Activated T-helper 1 cell treated with Interleukin-2 at 50 U/mL for 16 hours (primary cell): ENCODE results near the gene PIGL.
"Not testable (repeated sequence)": the region's sequence is repeated elsewhere in the genome, so short reads cannot be mapped to it uniquely, and the experiment has no call there.

ENCODE experiments used
- DNase-seq: peaks from one replicate; pipeline ENCODE4 v3.0.0-alpha.2; 2020; ENCODE audit warnings: low read depth

PIGL gene

DNA sequence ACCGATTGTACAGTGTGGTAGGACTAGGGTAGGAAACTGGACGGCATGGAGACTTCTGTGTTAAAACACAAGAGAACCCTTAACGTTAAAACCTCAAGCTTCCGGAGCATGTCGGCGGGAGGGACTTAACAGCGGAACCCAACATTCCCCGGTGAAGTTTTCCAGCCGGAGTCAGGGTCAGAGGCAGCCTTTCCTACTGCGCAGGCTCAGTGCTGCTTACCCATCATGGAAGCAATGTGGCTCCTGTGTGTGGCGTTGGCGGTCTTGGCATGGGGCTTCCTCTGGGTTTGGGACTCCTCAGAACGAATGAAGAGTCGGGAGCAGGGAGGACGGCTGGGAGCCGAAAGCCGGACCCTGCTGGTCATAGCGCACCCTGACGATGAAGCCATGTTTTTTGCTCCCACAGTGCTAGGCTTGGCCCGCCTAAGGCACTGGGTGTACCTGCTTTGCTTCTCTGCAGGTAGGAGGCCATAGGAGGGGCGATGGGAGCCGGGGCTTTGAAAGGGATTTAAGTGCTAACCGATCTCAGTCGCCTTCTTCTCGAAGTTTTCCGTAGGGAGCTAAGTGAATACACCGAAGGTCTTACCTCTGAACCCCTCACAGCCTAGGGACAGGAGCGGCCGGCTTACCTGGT is at the start of gene PIGL:
TSS of gene PIGL (plus strand) at position 209 of the 634 bp plus-strand sequence. CDS start at position 226, 17 bp downstream.
- peak; percentile 80 for DNase-seq

DNA sequence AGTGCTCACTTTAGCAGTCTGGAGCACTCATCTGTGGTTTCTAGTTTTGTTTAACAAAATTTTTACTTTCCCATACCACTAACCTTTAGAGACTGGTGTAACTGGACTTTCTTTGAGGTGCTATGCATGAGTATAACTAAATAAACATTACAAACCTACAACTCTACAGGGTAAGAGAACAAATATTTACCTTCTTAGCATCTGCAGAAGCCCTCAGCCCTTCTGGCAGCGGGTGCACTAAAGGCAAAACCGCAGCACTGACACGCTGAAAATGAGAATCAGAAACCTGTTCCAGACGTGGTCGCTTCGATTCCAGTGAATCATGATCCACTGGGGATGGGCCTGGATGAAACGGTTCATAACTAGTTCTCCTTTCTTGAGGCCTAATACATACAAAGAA is 45.4 kb upstream of the PIGL start:
- DNase-seq: no peak

DNA sequence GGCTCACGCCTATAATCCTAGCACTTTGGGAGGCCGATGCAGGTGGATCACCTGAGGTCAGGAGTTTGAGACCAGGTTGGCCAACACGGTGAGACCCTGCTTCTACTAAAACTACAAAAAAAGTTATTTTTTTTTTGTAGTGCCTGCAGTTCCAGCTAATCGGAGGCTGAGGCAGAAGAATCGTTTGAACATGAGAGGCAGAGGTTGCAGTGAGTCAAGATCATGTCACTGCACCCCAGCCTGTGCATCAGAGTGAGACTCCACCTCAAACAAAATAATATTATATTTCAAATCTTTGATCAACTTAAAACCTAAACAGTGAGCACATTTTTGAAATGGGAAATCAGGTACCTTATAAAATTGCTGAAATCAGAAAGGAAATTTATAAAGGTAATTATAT is 38.2 kb upstream of the PIGL start:
- no peak for DNase-seq

DNA sequence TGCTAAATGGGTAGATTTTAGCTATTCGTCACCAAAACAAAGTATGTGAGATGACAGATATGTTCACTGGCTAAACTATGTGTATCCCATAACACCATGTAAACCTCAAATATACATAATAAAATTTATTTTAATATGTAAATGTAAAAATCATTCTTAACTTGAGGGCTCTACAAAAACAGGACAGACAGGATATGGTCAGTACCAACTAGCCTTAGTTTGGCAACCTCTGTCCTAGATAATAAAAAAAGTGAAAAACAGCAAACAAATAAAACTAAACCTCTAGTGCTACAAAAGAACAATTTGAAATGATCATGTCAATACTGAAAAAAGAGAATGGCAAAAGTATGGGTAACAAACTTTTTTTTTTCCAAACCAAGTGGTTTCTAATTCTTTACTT is 35.4 kb upstream of the PIGL start:
- DNase-seq: no peak

DNA sequence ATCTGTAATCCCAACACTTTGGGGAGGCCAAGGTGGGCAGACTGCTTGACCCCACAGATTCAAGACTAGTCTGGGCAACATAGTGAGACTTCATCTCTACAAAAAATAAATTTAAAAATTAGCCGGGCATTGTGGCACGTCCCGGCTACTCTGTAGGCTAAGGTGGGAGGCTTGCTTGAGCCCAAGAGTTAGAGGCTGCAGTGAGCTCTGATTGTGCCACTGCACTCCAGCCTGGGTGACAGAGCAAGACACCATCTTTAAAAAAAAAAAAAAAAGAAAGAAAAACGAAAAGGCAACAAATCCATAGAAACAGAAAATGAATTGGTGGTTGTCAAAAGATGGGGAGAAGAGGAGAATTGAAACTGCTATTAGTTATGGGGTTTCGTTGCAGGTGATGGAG is 29.4 kb upstream of the PIGL start:
- DNase-seq: no peak

DNA sequence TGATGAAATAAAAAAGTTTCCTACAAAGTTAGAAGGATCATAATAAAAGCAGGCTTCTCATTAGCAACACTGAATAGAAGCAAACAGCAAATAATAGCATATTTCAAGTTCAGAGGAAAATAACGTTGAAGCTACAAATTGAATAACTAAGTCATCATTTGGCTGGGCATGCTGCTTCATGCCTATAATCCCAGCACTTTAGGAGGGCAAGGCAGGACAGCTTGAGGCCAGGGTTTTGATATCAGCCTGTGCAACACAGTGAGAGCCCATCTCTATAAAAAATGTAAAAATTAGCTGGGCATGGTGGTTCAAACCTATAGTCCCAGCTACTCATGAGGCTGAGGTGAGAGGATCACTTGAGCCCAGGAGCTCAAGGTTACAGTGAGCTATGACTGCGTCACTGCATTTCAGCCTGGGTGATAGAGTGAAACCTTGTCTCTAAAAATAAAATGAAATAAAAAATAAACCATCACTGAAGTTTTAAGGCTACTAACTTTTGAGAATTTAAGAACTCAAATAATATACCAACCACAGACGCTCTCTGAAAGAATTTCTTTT is 27.1 kb upstream of the PIGL start:
- no peak for DNase-seq

DNA sequence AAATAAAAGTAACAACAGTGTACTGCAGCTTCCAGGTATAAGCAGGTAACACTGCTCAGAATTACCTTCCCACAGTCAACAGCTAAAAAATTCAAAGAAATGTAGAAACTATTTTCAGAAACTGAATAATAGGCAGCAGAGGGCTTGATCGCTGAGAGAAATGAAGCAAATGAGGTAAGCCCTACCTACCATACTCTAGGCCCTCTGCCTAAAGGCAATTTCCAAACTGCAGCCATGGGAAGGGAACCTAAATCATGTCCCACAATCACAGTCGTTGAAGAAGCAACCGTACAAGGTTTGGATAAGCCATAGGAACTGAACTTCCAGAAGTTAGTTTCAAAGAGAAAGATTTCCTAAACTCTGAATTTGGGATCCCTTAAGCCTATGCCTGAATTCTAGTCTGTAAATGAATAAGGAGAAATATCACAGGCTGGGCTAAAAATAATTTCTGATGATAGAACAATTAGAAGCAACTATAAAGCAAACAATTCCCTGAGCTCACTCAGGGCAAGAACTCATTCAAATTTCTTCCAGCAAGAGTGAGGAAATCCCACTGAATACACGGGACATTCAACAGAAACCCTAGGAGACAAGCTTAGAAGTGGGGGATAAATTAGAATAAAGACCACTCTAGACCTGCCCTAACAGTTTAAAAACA is 26.2 kb upstream of the PIGL start:
- DNase-seq: no peak

DNA sequence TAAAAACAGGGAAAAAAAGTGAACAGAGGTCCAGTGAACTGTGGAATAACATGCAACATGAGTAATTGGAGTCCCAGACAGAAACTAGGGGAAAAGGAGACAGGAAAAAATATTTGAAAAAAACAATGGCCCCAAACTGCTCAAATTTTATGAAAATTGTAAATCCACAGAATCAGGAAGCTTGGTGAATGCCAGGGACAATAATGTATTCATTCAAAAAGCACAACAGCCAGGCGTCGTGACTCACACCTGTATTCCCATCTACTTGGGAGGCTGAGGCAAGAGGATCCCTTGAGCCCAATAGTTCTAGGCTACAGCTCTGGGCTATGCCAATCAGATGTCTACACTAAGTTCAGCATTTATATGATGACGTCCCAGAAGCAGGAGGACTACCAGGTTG is 25.4 kb upstream of the PIGL start:
- DNase-seq: no peak

DNA sequence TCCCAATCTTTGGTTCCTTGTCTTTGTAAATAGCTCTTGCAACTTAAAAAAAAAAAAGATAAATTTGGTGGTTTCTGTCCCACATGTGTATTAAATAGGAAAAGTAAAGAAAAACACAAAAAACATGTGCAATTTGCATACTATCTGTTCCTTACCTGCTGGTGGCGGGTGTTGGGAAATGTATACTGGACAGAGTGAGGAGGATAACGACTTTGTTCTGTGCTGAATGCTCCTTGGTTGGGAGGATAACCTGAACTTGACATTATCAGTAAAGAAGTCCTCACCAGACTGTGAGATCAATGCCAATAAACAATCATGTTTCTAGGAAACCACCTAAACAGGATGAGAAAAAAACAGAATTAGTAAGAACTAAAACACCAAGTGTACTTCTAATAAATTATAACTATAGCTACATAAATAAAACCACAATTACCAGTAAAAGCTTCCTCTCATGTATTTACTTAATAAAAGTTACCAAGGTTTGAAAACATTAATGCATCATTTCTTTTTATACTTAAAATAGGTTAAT is 22.6 kb upstream of the PIGL start:
- not testable (repeated sequence) for DNase-seq

DNA sequence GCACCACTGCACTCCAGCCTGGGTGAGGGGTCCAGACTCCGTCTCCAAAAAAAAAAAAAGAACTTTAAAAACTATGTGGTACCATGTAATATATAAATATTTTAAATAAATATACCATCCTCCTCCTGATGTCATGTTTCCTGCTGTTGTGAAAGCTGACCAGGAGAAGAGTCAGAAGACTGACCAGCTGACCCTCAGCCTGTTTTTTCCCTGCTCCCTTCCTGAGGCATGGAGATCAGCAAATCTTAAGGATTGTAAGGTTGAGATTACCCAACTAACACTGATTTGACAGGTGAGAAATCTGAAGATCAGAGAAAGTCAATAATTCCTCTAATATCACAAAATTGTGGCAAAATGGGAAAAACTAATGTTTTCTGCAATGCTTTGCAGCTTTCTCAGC is 19.7 kb upstream of the PIGL start:
- DNase-seq: no peak

DNA sequence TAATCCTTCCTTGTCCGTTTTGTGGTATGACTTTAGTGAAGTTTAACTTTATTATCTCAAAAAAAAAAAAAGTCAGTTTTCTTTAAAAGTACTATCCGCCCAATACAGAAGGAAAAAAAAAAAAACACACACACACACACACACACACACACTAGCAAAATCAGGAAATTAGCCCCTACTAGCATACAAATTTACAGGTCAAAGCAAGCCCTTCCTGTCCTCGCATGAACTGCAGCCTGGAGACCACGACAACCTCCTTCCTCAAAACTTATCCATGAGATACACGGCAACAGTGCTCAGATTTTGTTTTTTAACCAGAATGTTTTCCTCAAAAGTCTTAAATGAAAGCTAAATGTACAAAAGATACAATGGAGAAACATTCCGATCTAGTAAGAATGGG is 17.9 kb upstream of the PIGL start:
- no peak for DNase-seq

DNA sequence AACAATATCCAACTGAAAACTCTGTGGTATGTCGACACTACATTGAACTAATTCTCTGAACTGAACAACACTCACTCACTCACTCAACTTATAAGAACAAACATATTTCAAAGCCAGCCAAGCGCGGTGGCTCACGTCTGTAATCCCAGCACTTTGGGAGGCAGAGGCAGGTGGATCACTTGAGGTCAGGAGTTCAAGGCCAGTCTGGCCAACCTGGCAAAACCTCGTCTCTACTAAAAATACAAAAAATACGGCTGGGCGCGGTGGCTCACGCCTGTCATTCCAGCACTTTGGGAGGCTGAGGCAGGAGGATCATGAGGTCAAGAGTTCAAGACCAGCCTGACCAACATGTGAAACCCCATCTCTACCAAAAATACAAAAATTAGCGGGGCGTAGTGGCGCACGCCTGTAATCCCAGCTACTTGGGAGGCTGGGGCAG is 15.3 kb upstream of the PIGL start:
- DNase-seq: not testable (repeated sequence)

DNA sequence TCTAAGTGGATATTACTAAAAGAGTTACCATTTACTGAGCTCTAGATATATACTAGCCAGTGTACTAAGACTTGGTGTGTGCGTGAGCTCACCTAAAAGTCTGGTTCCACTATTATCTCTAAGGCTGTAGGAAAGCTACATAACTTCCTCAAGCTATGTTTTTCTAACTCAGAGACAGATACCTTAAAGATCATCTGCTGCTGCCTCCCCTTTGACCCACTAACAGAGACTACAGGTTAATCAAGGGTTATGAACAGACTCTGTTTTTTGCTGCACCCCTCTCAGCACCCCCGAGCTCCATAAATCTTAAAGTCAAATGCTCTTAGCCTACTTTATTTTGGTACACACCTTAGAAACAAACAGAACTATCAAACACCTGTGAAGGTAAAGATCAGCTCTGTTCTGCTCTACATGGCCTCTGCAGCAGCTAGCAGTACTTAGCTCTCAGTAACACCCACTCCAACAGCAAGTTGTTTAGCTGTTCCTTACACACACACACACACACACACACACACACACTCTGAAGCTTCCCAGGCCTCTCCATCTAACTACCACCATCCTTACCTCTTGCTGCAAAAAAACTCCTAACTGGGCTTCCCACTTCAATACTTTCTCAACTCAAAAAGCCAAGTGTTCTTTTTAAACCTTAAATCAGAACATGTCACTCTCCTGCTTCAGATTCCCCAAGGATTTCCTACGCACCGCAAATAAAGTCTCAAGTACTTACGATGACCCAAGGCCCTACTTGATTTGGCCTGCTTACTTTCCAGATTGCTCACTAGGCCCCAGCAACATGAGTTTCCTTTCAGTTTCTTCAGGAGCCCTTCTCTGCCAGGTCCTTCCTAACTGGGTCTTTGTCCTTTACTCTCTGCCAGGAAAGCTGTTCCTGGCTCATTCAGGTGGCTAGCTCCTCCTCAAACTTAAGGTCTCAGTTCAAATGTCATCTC is 14.2 kb upstream of the PIGL start:
- DNase-seq: not testable (repeated sequence)

DNA sequence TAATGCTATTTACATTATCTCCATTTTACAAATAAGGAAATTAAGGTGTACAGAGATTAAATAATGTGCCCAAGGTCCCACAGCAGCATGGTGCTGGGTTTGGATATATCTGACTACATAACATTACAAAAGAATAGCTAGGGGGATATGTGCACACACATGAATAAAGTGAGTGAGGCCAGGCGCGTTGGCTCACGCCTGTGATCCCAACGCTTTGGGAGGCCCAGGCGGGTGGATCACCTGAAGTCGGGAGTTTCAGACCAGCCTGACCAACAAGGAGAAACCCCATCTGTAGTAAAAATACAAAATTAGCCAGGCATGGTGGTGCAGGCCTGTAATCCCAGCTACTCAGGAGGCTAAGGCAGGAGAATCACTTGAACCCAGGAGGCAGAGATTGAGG is 12.2 kb upstream of the PIGL start:
- DNase-seq: not testable (repeated sequence)

DNA sequence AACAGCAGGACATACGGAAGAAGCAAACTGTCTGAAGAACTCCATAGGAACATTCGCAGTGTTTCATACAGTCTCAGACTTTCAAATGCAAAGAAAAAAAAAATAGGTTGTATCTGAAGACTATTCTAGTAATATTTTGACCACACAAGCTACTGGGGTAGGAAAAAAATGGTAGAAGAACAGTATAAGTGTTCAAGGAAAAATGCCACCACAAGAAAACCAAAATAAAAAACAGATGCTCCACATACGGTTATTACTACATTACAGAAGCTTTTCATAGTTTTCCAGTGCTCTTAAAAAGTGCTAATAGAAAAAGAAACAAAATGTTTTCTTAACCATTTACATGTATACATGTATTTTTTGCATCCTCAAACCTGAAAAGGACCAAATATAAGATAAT is 5.4 kb upstream of the PIGL start:
- DNase-seq: no peak

DNA sequence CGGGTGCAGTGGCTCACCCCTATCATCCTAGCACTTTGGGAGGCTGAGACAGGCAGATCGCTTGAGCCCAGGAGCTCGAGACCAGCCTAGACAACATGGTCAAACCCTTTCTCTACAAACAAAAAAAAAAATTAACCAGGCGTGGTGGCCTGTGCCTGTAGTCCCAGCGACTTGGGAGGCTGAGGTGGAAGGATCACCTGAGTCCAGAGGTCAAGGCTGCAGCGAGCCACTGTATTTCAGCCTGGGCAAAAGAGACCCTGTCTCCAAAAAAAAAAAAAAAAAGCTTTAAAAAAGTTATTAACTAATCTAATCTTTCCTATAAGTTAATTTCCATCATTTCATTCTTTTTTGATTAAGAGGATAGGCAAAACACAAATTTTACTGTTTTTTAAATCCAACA is 4.2 kb upstream of the PIGL start:
- no peak for DNase-seq

DNA sequence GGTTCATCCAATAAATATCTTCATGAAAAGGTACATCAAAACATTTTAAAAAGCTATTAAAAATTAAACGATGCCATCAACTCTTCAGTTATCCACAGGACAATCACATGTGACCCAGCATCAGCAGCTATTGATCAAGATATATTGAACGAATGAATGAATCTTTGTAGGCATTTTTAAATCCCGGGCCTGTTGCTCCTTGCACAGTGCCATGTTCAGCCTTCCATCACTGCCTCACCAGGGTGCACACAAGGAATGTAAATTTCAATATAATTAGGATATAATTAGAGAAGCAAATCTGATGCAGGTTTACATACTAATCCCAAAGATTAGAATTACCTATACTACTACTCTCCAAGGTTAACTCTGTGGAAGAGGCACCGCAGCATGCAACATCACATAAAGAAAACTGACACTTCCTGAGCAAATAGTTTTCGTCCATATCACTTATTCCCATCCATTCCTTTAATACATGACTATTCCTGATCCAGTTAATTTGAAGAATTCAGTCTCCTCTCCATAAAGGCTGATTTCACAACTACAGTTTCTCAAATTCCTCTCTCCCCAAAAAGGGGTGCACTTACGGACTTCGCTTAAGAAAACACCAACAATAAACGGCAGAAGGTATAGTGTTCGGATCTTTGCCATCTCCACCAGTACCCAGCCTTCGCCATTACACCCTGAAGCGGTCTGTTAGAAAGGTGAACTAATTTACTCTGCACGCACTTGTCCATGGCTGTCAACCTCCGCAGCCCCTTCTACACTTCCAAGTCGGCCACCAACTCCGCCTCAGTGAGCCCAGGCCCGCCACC is 2.6 kb upstream of the PIGL start:
- DNase-seq: no peak

DNA sequence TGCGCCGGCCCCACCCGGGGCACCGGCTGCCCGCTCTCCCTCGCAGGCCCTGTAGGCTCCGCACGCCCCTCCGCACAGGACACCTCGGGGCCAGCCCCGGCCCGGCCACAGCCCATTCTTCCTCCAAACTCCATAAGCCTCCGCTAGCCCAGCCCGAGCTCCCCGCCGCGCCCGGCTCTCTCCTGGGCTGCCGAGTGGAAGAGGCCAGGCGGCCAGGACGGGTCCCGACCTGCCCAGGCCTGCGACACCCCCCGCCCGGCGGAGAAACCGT is 2.1 kb upstream of the PIGL start:
- DNase-seq: peak; percentile 19

DNA sequence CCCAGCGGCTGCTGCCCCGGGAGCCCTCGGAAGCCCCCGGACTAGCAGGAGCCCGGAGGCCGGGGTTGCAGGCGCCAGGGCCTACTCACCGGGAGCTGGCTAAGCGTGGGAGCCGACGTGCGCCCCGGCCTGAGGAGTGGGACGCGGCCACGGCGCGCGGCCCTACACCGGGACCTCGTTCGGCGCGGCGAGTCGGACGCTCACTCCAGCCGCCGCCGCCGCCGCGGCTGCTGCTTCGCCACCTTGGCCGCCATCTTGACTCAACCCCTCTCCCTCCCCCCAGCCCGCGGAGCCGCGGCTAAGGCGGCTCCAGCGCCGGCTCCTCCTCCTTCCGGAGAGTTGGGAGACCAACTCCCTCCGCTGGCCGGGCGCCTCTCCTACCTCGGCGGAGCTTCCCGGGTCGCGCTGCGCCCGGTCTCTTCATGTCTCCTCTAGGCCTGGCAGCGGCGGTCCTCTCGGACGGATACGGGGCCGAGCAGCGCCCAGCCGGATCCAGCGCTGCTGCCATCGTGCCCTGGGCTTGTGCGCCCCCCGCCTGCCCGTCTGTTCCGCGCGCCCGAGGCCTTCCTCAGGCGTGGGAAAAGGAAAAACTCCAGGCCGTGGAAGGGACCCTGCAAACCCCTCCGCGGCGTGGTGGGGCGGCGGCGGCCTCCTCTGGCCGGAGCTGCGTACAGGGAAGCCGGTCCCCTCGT is 1.6 kb upstream of the PIGL start, which contains the start of gene NCOR1:
TSS of gene NCOR1 (minus strand) at position 262 of the 692 bp plus-strand sequence. CDS start 20,965 bp downstream, outside the sequence.
- DNase-seq: peak; percentile 84

DNA sequence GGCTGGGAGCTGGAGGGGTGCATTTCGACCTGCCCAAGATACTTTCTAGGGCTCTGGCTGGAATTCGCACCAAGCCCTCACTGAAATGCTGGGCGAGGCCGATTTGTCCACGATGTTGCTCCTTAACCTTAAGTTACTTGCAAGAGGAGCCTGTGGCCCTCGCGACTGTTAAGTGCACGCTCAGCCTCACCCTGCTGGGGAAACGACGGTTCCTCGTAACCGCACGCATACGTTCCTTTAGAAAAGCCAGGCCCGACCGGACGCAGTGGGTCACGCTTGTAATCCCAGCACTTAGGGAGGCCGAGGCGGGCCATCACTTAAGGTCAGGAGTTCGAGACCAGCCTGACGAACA is 1.1 kb upstream of the PIGL start:
- no peak for DNase-seq
